ENCODE data around the gene C4orf17. TPM values are rescaled to one million over a fixed set of nuclear protein-coding genes. Genes with fewer than 3 reads are reported as not detected.

C4orf17 gene
- total RNA-seq, 2 donors from 2014 or later: 2.0 TPM; not detected in 1

DNA sequence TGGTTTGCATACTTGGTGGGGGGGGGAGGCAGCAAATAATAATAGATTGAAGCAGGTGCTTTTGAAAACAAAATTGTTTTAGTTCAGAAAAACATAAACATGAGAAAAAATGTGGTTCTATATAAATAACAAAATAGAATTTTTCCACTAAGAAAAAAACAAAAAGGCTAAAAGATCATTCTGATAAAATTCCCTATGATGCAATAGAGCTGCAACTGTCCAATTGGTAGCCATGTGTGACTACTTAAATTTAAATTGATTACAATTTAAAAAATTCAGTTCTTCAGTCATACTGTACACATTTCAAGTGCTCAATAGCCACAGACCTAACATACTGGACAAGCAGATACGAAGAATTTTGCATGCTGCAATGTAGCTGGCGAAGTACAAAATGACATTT lies 42.1 kb downstream of the C4orf17 start:
- Histone ChIP-seq H3K27ac (no peak overlapping the region), H3K36me3 (no peaks in the 10 kb centered on the region), H3K4me3 (no peak overlapping the region), H3K27me3 (replicated peaks; ENCODE audit: insufficient read depth) (no peaks in the 10 kb centered on the region), H3K9me3 (no peaks in the 10 kb centered on the region), H3K4me1 (replicated peaks) (no peaks in the 10 kb centered on the region)
- no peak for DNase-seq (ENCODE audit: low spot score)
- 95% methylated on average over 2 of the region's 2 CpGs for WGBS
- intact Hi-C loops (cut with DNase I): no loop called here
- no peak for TF ChIP-seq POLR2A (IDR thresholded peaks at IDR 0.05)
- no peak for TF ChIP-seq POLR2AphosphoS5 (IDR thresholded peaks at IDR 0.05)
- TF ChIP-seq, protein P1, sequence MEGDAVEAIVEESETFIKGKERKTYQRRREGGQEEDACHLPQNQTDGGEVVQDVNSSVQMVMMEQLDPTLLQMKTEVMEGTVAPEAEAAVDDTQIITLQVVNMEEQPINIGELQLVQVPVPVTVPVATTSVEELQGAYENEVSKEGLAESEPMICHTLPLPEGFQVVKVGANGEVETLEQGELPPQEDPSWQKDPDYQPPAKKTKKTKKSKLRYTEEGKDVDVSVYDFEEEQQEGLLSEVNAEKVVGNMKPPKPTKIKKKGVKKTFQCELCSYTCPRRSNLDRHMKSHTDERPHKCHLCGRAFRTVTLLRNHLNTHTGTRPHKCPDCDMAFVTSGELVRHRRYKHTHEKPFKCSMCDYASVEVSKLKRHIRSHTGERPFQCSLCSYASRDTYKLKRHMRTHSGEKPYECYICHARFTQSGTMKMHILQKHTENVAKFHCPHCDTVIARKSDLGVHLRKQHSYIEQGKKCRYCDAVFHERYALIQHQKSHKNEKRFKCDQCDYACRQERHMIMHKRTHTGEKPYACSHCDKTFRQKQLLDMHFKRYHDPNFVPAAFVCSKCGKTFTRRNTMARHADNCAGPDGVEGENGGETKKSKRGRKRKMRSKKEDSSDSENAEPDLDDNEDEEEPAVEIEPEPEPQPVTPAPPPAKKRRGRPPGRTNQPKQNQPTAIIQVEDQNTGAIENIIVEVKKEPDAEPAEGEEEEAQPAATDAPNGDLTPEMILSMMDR (IDR thresholded peaks at IDR 0.05): no peak

DNA sequence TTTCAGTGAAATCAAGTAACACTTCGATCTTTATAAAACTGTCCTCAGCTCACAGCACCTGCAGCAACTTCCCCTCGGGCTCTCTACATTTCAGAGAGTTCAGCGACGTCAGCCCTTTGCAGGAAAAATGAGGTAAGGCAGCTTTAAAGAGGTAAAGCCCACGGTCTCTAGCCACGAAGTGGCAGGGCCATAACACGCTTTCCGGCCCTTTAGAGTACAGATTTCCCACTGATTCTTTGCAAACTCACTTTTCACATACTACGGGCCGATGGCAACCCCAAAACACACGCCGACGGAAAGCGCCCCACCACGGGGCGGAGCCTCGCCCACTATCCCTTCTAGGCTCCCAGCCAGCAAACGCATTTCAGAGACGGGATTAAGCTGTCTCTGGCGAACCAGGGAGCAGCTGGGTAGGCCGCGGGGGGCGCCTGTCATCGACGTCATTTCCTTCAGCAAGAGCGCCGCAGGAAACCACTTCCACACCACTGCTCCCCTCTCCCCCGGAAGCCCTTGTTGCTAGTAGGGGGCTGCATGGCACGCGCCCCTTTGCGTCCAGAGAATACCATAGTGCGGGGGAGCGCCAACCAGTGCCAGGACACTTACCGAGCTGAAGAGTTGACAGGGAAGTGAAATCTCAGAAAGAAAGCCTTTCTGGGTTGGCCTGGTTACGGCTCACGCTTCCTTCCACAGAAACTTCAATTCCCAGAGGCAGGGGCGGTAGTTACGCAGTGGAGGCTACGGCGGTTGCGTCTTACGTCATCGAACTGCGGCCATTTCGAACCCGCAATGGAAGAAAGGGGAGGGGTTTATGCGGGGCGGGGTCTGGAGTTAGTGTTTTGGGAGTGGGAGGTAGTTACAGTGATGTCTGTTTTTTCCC lies 52.7 kb downstream of the C4orf17 start, which contains the start of gene TRMT10A:
Gene TRMT10A (minus strand): TSS at position 730 of the 877 bp plus-strand sequence. CDS start 4,701 bp downstream, outside the sequence.
- no peaks in the 10 kb centered on the region for H3K9me3 ChIP-seq
- no peaks in the 10 kb centered on the region for H3K4me1 ChIP-seq (replicated peaks)
- WGBS: under 1% methylated on average over 48 of the region's 48 CpGs
- intact Hi-C loops (cut with DNase I): loop anchor here (2.0 to 10.0 kb wide), 3 partner anchors 241 to 385 kb away; no protein-coding TSS in a partner anchor
- H3K27me3 ChIP-seq (replicated peaks; ENCODE audit: insufficient read depth): no peaks in the 10 kb centered on the region
- H3K4me3 ChIP-seq: peak within 1 kb of the TSS; percentile 53 to 68
- TF ChIP-seq, protein P1 (IDR thresholded peaks at IDR 0.05): peak in 2 of 4 experiments; percentile 29 to 34
- TF ChIP-seq POLR2AphosphoS5 (IDR thresholded peaks at IDR 0.05) (peak; percentile 87), POLR2A (IDR thresholded peaks at IDR 0.05) (peak; percentile 37)
- no peaks in the 10 kb centered on the region for H3K36me3 ChIP-seq
- peak; percentile 97 for DNase-seq (ENCODE audit: low spot score)
- H3K27ac ChIP-seq: peak within 1 kb of the TSS; percentile 94 to 95

DNA sequence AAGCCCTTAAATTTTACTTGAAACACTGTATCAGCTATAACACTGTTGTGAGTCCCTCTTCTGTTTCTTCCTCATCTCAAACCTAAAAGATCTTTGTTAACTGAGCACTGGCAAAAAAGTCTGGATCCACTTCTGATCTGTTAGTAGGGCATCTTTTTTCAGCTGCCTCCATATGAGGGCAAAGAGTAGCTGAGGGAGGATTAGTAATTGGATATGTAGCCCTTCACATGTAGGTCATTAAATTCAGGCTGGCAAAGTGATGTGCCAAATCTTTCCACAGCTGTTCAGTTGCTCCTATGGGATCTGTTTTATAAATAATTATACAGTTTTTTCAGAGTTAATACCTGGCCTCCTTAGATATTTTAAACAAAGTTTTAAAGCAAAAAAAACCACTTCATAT lies 54.1 kb downstream of the C4orf17 start:
- no peak overlapping the region for H3K4me3 ChIP-seq
- no peaks in the 10 kb centered on the region for H3K36me3 ChIP-seq
- no peak for DNase-seq (ENCODE audit: low spot score)
- no peaks in the 10 kb centered on the region for H3K27me3 ChIP-seq (replicated peaks; ENCODE audit: insufficient read depth)
- H3K4me1 ChIP-seq (replicated peaks): no peaks in the 10 kb centered on the region
- intact Hi-C loops (cut with DNase I): loop anchor here (5.0 to 10.0 kb wide), 2 partner anchors 240 to 322 kb away; no protein-coding TSS in a partner anchor
- H3K9me3 ChIP-seq: no peaks in the 10 kb centered on the region
- H3K27ac ChIP-seq: no peak overlapping the region
- TF ChIP-seq POLR2A (IDR thresholded peaks at IDR 0.05) (no peak), POLR2AphosphoS5 (IDR thresholded peaks at IDR 0.05) (no peak)
- TF ChIP-seq, protein P1 (IDR thresholded peaks at IDR 0.05): no peak

DNA sequence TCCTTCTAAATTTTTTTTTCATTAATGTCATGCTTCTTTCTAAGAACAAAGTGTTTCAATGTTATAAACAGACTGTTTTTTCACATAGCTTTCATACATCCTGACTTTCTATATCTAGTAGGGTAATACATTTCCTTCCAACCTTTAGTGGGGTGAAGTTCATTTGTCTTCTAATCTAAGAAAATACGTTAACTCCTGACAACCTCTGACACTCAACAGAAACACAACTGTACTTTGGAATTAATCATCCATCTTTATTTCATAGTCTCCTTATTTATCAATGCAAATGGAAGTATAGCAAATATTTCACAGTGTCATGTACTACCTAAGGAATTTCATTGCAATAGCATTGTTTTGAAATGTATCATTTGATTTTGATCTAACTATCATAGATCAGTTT lies 61.1 kb downstream of the C4orf17 start:
- Histone ChIP-seq H3K27me3 (replicated peaks; ENCODE audit: insufficient read depth) (no peaks in the 10 kb centered on the region), H3K4me3 (no peak overlapping the region), H3K36me3 (no peaks in the 10 kb centered on the region), H3K27ac (no peak overlapping the region), H3K9me3 (no peaks in the 10 kb centered on the region), H3K4me1 (replicated peaks) (no peaks in the 10 kb centered on the region)
- TF ChIP-seq POLR2A (IDR thresholded peaks at IDR 0.05): no peak
- TF ChIP-seq POLR2AphosphoS5 (IDR thresholded peaks at IDR 0.05): no peak
- TF ChIP-seq, protein P1 (IDR thresholded peaks at IDR 0.05): no peak
- 39% methylated on average over 1 of the region's 1 CpG for WGBS
- no peak for DNase-seq (ENCODE audit: low spot score)
- intact Hi-C loops (cut with DNase I): no loop called here

Data from prostate gland (tissue), 2 donors.